HG02943 (cell line): ENCODE measurements around the gene SELENOM.
"Not testable (repeated sequence)": the region's sequence is repeated elsewhere in the genome, so short reads cannot be mapped to it uniquely, and the experiment has no call there.

ENCODE experiments used
- ATAC-seq: cut with Tn5 transposase; IDR thresholded peaks from one replicate; pipeline ENCODE4 v1.9.1; 2021; ENCODE audit warnings: mild to moderate bottlenecking, low read depth, moderate library complexity; ENCODE audit not compliant: unreplicated experiment

The SELENOM gene

DNA sequence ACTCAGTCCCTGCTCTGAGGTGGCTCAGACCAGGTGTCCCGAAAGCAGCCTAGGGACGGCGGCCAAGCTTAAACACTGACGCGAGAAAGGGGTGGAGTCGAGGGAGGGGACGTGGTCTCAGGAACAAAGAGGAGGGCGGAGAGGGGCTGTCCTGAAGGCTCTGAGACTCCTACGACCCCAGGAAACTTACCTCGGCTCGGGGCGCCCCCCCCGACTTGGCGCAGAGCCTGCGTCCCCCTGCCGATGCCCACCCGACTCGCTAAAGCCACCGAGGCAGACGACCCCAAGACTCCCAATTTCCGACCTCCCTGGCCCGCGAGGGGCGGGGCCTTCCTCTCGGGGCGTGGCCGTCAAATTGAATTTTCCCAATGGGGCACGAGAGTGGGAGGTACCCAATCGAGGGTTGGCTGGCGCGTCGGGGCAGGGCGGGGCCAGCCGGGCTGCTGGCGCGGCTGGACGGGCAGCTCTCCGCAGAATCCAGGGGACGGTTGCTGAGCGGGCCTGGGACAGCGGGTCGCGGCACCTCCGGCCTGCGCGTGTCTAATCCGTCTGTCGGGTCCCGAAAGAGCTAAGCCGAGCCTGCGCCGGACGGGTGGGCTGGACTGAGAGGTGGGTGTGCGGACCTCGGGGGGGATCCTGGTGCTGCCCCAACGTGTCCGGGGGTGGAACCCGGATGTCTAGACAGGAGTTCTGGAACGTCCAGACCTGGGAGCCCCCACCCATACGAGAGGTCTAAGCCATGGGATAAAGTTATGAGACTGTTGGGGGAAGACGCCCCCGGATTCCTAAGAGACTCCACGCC lies 26.3 kb downstream of the SELENOM start, which contains the start of gene SMTN:
TSS of gene SMTN (plus strand) at position 471 of the 802 bp plus-strand sequence. CDS start 1,941 bp downstream, outside the sequence.
- peak; percentile 49 for ATAC-seq

DNA sequence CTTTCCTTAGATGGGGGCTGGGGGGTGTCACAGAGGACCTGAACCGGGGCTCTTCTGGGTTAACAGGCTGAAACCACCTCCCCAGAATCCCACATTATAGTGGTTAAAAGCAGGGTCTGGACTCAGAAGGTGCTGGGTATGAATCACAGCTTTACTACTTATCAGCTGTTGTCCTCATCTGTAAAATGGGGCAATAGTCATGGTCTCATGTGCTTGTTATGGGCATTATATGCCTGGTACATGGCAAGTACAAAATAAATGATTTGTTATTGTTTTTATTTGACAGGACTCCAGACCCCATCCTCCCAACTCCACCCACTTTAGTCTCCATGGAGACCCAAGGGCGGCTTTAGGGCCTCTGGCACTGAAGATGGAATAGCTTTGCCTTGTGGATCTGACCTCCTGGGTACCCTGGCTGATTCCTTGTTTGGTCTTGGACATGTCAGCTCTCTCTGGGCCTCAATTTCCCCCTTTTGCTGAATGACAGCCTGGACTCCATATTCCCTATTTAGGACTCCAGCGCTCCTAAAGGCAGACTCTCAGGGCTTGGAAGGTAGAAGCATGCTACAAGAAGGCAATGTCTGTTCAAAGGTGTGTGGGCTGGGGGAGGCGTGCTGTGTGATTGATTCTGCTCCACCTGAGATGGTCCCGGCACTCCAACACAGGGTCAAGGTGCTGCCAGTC lies 27.1 kb downstream of the SELENOM start:
- ATAC-seq = no peak

DNA sequence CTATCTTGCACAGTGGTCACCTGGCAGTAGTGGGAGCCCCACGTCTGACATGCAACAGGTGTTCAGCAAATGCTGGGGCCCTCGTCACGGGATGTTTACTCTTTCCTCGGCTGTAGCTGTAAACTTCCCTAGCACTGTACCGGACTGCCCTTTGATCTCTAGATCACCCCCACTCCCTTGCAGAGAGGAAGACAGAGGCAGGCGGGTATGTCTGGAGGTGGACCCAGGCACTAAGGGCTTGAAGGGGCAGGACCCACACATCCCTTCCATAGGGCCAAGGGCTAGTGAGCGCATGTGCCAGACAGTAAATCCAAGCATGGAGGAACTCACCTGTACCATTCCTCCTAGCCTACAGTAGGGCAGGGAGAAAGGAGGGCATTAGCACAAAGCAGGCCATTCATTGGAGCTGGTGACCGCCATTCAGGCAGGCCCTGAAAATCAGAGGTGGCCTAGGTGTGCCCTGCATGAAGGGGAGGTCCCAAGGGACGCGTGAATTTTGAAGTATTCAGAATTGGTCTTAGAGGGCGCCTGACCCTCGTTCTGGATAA lies 28.2 kb downstream of the SELENOM start:
- ATAC-seq = no peak

DNA sequence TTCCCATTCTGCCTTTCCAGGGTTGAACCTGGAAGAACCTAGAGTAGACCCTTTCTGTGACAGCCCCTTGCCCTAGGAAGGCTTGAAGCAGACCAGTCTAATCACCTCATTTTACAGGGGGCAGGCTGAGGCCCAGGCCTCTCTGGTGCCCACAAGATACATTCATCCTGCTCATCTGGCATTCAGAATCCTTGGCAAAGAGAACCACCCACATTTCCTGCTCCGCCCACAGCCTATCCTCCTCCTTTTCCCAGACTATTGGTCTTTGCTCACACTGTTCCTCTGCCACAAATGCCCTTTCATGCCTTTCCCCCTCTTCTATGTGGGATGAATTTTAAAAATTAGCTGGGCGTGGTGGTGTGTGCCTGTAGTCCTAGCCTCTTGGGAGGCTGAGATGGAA lies 29.0 kb downstream of the SELENOM start:
- not testable (repeated sequence) for ATAC-seq

DNA sequence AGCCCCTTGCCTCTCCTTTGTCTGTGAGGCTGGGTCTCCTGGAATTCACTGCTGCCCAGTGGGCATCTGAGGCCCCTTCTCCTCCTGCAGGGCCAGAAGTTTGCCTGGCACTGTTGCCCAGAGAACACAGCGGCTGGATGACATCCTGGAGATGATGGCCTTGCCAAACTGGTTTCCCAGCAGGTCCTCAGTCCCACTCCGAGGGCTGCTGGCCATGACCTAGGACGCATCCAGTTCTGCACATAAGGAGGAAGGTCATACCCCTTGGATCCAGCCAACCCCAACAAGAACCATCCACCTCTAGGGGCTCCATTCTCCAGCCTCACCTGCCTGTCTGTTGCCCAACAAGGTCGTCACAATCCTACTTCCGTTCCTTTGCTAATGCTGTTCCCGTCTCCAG lies 29.7 kb downstream of the SELENOM start:
- no peak for ATAC-seq

DNA sequence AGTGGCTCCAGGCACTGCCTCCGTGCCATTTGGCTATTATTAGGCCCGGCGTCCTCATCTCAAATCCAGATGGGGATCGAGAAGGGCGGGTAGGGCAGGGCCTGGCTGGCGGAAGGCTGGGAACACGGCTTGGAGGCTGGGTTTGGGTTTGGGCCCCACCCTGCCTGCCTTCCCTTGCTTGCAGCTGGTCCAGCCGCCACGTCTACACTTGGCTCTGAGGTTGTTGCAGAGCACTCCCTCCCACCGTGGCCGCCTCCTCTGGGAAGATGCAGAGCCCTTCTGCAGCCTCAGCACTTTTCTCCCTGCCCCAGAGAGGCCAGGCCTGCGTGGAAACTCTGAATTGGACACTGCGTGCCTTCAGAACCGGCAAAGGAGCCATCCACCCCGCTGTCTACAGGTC lies 31.4 kb downstream of the SELENOM start:
- ATAC-seq = no peak

DNA sequence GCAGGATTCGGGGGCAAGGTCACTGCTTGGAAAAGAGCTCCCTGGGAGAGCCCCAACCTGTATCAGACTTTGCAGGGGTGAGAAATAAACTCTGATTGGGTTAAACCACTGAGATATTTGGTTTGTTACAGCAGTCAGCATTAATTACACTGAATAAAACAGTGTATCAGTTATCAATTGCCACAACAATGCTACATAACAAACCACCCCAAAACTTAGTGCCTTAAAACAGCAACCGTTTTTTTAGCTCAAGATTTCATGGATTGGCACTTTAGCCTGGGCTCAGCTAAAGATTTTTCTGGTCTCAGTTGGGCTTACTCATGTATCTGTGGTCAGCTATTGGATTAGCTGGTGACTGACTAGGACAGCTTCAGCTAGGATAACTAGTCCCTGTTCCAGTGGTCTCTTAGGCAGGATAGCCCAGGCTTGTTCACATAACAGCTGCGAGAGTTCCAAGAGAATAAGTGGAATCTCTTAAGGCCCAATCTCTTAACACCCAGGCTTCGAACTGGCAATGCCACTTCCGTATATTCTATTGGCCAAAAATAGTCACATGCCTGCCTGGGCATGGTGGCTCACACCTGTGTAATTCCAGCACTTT lies 33.7 kb downstream of the SELENOM start:
- not testable (repeated sequence) for ATAC-seq

DNA sequence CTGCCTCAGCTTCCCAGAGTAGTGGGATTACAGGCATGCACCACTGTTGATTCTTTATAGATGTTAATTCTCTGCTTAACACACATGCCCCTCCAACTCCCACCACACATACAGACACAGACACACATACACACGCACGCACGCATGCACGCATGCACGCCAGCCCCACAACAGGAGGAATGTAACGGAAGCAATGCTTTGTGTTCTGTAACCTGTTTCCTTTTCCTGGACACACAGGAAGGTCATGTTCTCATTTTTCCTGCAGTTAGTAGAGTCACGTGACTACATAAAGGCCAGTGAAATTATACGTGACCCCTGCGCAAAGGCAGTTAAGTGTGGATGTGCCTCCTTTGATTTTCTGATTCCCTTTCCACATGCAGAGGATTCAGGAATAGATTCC lies 34.2 kb downstream of the SELENOM start:
- ATAC-seq = not testable (repeated sequence)

DNA sequence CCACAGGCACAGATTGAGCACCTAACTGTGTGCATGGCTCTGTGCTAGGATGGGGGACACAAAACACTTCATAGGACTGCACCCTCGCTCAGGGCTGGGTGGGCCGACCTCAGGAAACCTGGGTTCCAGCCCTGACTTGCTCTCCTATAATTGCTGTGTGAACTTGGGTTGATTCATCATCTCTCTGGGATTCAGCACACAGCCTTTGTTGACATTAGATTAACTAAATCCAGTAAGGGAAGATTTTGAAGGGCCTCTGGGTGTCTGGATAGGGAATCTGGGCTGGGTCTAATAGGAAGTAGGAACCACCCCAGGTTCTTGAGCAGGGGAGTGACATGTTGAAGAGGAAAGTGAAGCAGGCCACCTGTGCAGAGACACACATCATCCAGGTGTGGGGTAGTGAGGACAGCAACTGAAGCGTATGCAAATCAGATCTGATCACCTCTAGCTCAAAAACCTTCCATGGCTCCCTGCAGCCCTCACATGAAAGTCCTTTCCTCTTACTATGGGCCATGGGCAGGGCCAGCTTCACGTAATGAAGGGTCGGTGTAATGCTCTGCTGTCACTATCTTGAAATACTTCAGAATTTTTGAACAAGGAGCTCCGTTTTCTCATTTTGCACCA lies 37.6 kb downstream of the SELENOM start:
- ATAC-seq = not testable (repeated sequence)

DNA sequence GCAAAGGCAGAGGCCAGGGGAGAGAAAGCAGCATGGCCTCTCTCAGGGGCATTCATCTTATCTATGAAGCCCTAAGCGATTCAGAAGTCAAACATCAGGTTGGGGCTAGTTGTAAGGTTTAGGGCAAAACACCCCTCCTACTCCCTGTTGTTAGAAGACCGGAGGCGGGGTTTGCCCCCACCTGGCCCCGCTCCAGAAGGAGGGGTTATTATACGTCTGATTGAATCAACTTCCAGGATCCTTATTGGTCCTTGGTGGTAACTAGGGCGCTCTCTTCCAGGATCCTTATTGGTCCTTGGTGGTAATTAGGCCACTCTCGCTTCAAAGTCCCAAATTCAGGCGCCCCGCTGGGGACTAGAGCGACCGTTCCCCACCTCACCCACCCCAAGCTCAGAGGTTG lies 38.4 kb downstream of the SELENOM start:
- ATAC-seq = no peak

DNA sequence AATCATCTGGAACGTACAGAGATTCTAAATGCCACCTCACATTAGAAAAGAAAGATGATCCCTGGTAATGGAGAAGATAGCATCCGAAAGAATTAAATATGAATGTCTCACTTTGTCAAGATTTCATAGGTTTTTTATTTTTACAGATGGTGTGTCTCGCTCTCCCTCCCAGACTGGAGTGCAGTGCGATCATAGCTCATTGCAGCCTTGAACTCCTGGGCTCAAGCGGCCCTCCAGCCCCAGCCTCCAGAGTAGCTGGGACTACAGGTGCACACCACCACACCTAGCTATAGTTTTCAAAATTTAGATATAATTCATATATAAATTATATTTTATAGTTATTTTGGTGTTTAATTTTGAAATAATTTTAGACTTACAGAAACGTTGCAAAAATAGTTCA lies 43.0 kb downstream of the SELENOM start:
- no peak for ATAC-seq

DNA sequence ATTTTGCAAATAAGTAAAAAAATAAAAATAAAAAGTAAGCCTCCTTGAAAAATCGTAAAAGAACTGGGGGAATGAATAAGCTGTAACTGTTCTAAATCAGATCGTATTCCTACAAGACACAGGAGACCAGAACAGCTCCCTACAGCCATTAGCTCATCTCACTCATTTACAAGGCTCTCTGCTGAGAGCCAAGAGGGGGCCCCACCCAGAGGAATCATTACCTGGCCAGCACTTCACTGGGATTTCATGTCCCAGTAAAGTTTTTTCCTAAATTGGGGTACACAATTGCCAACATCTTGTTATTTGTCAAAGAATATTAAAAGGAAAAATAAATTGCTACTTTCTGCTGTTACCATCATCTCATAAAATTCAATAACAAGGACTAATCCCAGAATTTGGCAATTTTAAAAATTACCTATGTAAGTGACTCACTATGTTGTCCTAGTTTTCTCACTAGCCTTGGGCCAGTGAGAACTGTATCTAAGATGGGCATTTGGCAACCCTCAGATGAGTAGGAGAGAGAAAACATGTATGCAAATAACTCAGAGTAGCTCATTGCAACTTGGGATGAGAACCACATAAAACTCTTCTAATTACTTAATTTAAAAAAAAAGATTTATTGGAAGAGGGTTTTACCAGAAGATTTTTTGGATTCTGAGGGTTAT lies 44.7 kb downstream of the SELENOM start:
- ATAC-seq = no peak

DNA sequence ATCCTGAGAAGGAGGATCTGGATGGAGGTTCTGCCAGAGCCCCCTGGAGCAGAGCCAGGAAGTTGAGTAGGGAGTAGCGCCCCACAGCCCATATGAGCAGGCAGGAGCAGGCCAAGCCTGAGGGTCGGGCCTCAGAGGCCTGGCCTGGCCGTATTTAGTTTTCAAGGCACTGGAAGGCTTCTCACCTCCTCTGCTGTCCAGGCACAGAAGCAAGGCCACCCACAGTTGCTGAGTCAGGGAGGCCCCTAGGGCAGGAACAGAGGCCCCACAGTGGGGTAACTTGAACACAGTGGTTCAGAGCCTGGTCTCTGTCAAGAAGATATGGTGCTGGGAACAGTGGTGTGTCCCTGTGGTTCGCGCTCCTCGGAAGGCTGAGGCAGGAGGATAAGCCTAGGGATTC lies 47.7 kb downstream of the SELENOM start:
- not testable (repeated sequence) for ATAC-seq

DNA sequence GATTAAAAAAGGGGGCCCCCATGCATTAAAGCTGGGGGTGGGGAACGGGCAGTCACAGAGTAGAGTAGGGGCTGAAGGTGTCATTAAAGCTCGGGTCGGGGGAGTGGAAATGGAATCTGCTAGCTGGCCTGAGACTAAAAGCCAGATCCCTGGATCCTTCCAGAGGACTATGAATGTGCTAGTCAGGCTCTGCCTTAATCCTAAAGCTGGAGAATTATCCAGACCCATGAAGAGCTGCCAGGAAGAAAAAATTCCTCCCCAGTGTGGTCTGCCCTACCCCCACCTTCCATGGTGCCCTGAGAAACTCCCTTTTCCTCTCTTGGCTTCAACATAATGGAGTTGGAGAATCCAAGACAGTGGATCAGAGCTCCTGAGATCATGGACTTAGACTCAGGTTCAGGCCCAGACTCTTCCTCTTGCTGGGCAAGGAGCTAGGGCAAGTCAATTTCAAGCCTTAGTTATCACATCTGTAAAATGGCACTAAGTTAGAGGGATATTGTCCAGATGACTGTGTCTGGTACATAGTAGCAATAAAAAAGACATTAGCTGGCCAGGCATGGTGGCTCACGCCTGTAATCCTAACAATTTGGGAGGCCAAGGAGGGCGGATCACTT lies 50.3 kb downstream of the SELENOM start:
- no peak for ATAC-seq

DNA sequence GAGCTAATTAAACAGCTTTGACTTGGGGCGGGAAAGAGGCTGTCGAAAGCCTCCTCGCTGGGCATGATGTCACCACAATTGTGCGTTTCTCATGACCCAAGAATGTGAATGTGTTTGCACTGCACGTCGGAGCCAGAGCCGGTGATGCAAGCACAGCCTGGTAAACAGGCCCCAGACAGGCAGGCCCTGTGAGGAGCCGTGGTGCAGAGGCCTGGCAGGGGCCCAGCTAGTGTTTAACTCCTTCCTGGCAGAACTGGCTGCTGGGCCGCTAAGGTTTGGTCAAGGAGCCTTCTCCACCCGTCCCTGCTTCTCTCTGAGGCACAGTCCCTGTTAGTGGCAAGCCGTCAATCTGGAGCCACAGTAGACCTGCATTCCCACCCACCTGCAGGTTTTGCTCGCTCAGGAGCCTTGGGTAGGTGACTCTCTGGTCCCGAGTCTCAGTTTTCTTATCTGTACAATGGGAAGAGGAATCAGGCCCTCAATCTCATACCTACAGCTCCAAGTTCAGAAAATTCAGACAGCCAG lies 51.7 kb downstream of the SELENOM start:
- no peak for ATAC-seq

DNA sequence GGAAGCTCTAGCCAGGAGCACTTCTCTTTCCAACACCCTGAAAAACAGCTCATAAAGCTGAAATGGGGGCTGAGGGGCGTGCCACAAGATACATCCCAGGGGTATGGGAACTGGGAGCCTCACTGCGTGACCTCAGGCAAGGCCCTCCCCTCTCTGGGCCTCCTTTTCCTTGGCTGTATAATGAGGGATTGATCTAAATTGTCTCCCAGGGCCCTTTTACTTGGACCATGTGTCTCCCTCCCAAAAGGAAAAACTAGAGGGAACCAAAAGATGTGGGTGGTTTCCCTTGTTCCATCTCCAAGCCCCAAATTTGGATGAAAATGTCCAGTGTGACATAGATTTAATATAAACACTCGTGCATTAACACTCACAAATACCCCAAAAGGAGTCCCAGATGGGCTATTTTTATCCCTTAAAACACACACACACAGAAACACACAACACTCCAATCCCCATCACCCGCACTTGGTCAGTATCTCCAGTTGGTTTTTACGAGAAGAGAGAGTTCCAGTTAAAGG lies 52.2 kb downstream of the SELENOM start:
- no peak for ATAC-seq
